Esophagus mucosa (tissue), 1 donor: ENCODE data around the gene KDF1. TPM values are rescaled to one million over a fixed set of nuclear protein-coding genes. Genes with fewer than 3 reads are reported as not detected.

ENCODE experiments used
- ATAC-seq: fragments of 200-7000 bp; cut with Tn5 transposase; one replicate; pipeline ENCODE4 v1.9.1; 2020
- total RNA-seq: library from RNA; stranded (reverse); gene quantifications from one replicate; pipeline ENCODE4 v1.2.4, GENCODE V29; 2023
- donor health status: DM: yes; HTN: yes; CAD: no.

The KDF1 gene
- 16.5 TPM for total RNA-seq

- peak; percentile 96 for ATAC-seq
Observed at GRCh38 chr1:26959722-26960624, at the start of gene KDF1. Gene KDF1, minus strand, starts transcription at chr1:26960468. Its CDS starts 8,088 bp downstream, at chr1:26952380.

- peak; percentile 64 for ATAC-seq
Observed at GRCh38 chr1:27009601-27010197, 49.4 kb upstream of the KDF1 start.

GRCh38 chr1:27007909-27008582 lies 47.8 kb upstream of the KDF1 start:
- ATAC-seq = peak; percentile 31

GRCh38 chr1:27006683-27007082 lies 46.4 kb upstream of the KDF1 start:
- ATAC-seq = no peak

GRCh38 chr1:27005648-27006496 lies 45.6 kb upstream of the KDF1 start:
- no peak for ATAC-seq

- ATAC-seq = no peak
Observed at GRCh38 chr1:27005166-27005530, 44.9 kb upstream of the KDF1 start.

- ATAC-seq = no peak
Observed at GRCh38 chr1:27004471-27005165, 44.4 kb upstream of the KDF1 start.

GRCh38 chr1:27003745-27004470 lies 43.6 kb upstream of the KDF1 start:
- ATAC-seq = no peak

- peak; percentile 1 for ATAC-seq
Observed at GRCh38 chr1:27001570-27002360, 41.5 kb upstream of the KDF1 start.

- no peak for ATAC-seq
Observed at GRCh38 chr1:27000817-27001460, 40.7 kb upstream of the KDF1 start.

- ATAC-seq = no peak
Observed at GRCh38 chr1:27000090-27000816, 40.0 kb upstream of the KDF1 start.

- peak; percentile 3 for ATAC-seq
Observed at GRCh38 chr1:26999440-26999987, 39.2 kb upstream of the KDF1 start.

- ATAC-seq = peak; percentile 73
Observed at GRCh38 chr1:26998429-26999300, 38.4 kb upstream of the KDF1 start.

GRCh38 chr1:26996665-26997064 lies 36.4 kb upstream of the KDF1 start:
- ATAC-seq = no peak

- ATAC-seq = no peak
Observed at GRCh38 chr1:26996024-26996423, 35.8 kb upstream of the KDF1 start.

- no peak for ATAC-seq
Observed at GRCh38 chr1:26994787-26995517, 34.7 kb upstream of the KDF1 start.
